Nephron progenitor cell (in vitro differentiated cells): ENCODE data around the gene BBS2.

Experiments used
- DNase-seq: peaks from one replicate; pipeline ENCODE4 v3.0.0; 2021
- H3K27ac Mint-ChIP-seq: 2 replicates; pipeline ENCODE4 v1.8.0; 2021; ENCODE audit warnings: mild to moderate bottlenecking, moderate library complexity, mixed read lengths
- H3K27me3 Mint-ChIP-seq: 2 replicates; pipeline ENCODE4 v1.8.0; 2021; ENCODE audit warnings: mild to moderate bottlenecking, low read depth, mixed read lengths; ENCODE audit not compliant: poor library complexity
- H3K36me3 Mint-ChIP-seq: 2 replicates; pipeline ENCODE4 v1.8.0; 2021; ENCODE audit warnings: low read depth, mixed read lengths
- H3K4me1 Mint-ChIP-seq: 2 replicates; pipeline ENCODE4 v1.8.0; 2021; ENCODE audit warnings: mixed read lengths
- H3K4me3 Mint-ChIP-seq: 2 replicates; pipeline ENCODE4 v1.8.0; 2021; ENCODE audit warnings: mild to moderate bottlenecking, moderate library complexity, mixed read lengths
- H3K9me3 Mint-ChIP-seq: 2 replicates; pipeline ENCODE4 v1.8.0; 2021; ENCODE audit warnings: mild to moderate bottlenecking, moderate library complexity, mixed read lengths
- CTCF ChIP-seq: fragments of 200-600 bp; sonication (generic); IDR thresholded peaks from 2 replicates; pipeline ENCODE4 v1.5.0; 2021; ENCODE audit warnings: antibody characterized with exemption

The BBS2 gene

GRCh38 chr16:56475201-56475600 lies 44.6 kb downstream of the BBS2 start:
- DNase-seq, result no peak
- Mint-ChIP-seq H3K9me3 (no peaks in the 10 kb centered on the region), H3K4me3 (no peak overlapping the region), H3K36me3 (peaks cover 68% of the 10 kb centered on the region), H3K4me1 (peaks cover 8% of the 10 kb centered on the region), H3K27me3 (no peaks in the 10 kb centered on the region), H3K27ac (no peak overlapping the region)
- no peak for TF ChIP-seq CTCF

- no peak for DNase-seq
- no peak overlapping the region for H3K27ac Mint-ChIP-seq
- no peaks in the 10 kb centered on the region for H3K27me3 Mint-ChIP-seq
- no peak overlapping the region for H3K4me3 Mint-ChIP-seq
- H3K9me3 Mint-ChIP-seq, result no peaks in the 10 kb centered on the region
- H3K4me1 Mint-ChIP-seq, result no peaks in the 10 kb centered on the region
- no peak for TF ChIP-seq CTCF
- peaks cover 78% of the 10 kb centered on the region for H3K36me3 Mint-ChIP-seq
Measured at GRCh38 chr16:56470666-56471065, 49.2 kb downstream of the BBS2 start.

GRCh38 chr16:56470232-56470631 lies 49.6 kb downstream of the BBS2 start:
- no peaks in the 10 kb centered on the region for H3K27me3 Mint-ChIP-seq
- no peak overlapping the region for H3K27ac Mint-ChIP-seq
- no peak for DNase-seq
- peaks cover 78% of the 10 kb centered on the region for H3K36me3 Mint-ChIP-seq
- no peak overlapping the region for H3K4me3 Mint-ChIP-seq
- TF ChIP-seq CTCF, result no peak
- H3K4me1 Mint-ChIP-seq, result no peaks in the 10 kb centered on the region
- no peaks in the 10 kb centered on the region for H3K9me3 Mint-ChIP-seq

- Mint-ChIP-seq H3K4me1 (no peaks in the 10 kb centered on the region), H3K36me3 (peaks cover 76% of the 10 kb centered on the region), H3K9me3 (no peaks in the 10 kb centered on the region), H3K27ac (no peak overlapping the region), H3K27me3 (no peaks in the 10 kb centered on the region), H3K4me3 (no peak overlapping the region)
- no peak for DNase-seq
- TF ChIP-seq CTCF, result no peak
Measured at GRCh38 chr16:56469748-56470147, 50.1 kb downstream of the BBS2 start.

GRCh38 chr16:56468800-56469199 lies 51.0 kb downstream of the BBS2 start:
- TF ChIP-seq CTCF, result no peak
- no peak overlapping the region for H3K27ac Mint-ChIP-seq
- peaks cover 78% of the 10 kb centered on the region for H3K36me3 Mint-ChIP-seq
- no peaks in the 10 kb centered on the region for H3K4me1 Mint-ChIP-seq
- DNase-seq, result no peak
- H3K9me3 Mint-ChIP-seq, result no peaks in the 10 kb centered on the region
- no peaks in the 10 kb centered on the region for H3K27me3 Mint-ChIP-seq
- H3K4me3 Mint-ChIP-seq, result no peak overlapping the region

GRCh38 chr16:56466344-56466743 lies 53.5 kb downstream of the BBS2 start:
- DNase-seq, result no peak
- peaks cover 76% of the 10 kb centered on the region for H3K36me3 Mint-ChIP-seq

More at GRCh38 chr16:56466344-56466743, 53.5 kb downstream of the BBS2 start:
- no peak for TF ChIP-seq CTCF
- H3K27me3 Mint-ChIP-seq, result peaks cover 2% of the 10 kb centered on the region
- H3K4me3 Mint-ChIP-seq, result no peak overlapping the region
- H3K4me1 Mint-ChIP-seq, result no peaks in the 10 kb centered on the region
- no peak overlapping the region for H3K27ac Mint-ChIP-seq
- H3K9me3 Mint-ChIP-seq, result no peaks in the 10 kb centered on the region
